ENCODE results near the gene GIGYF2.

GIGYF2 gene

GRCh38 chr2:232870018-232870765 lies 173.1 kb downstream of the GIGYF2 start, which contains the start of gene SNORC:
Gene SNORC, plus strand, starts transcription at chr2:232870264. Its CDS starts 78 bp downstream, at chr2:232870342.
- DNase-seq, result no peak

- no peak for DNase-seq
These were observed 173.7 kb downstream of the GIGYF2 start for GRCh38 chr2:232870766-232871371.

GRCh38 chr2:232871418-232871834 lies 174.3 kb downstream of the GIGYF2 start:
- no peak for DNase-seq

GRCh38 chr2:232871835-232872736 lies 175.0 kb downstream of the GIGYF2 start:
- DNase-seq, result no peak

GRCh38 chr2:232872826-232873225 lies 175.7 kb downstream of the GIGYF2 start:
- DNase-seq, result no peak

- DNase-seq, result no peak
These were observed 176.3 kb downstream of the GIGYF2 start for GRCh38 chr2:232873292-232873908.

- DNase-seq, result no peak
These were observed 176.9 kb downstream of the GIGYF2 start for GRCh38 chr2:232873909-232874641.

- DNase-seq, result no peak
These were observed 177.6 kb downstream of the GIGYF2 start for GRCh38 chr2:232874677-232875223.

GRCh38 chr2:232875256-232876121 lies 178.4 kb downstream of the GIGYF2 start:
- DNase-seq, result no peak

- no peak for DNase-seq
These were observed 179.2 kb downstream of the GIGYF2 start for GRCh38 chr2:232876161-232876977.

- DNase-seq, result no peak
These were observed 179.9 kb downstream of the GIGYF2 start for GRCh38 chr2:232876978-232877441.

GRCh38 chr2:232877940-232878511 lies 180.9 kb downstream of the GIGYF2 start:
- DNase-seq, result no peak

- no peak for DNase-seq
These were observed 181.9 kb downstream of the GIGYF2 start for GRCh38 chr2:232878855-232879617.

- DNase-seq, result no peak
These were observed 182.7 kb downstream of the GIGYF2 start for GRCh38 chr2:232879618-232880494.

- no peak for DNase-seq
These were observed 183.7 kb downstream of the GIGYF2 start for GRCh38 chr2:232880764-232881351.

- DNase-seq, result no peak
These were observed 185.0 kb downstream of the GIGYF2 start for GRCh38 chr2:232882085-232882484.

GRCh38 chr2:232882505-232883115 lies 185.5 kb downstream of the GIGYF2 start:
- DNase-seq, result no peak

Data from DMS79 (cell line).